Osteocyte (in vitro differentiated cells): ENCODE measurements around the gene AGO3. TPM values are rescaled to one million over a fixed set of nuclear protein-coding genes. Genes with fewer than 3 reads are reported as not detected.

Experiments
- DNase-seq: peaks from one replicate; pipeline ENCODE4 v3.0.0; 2021; ENCODE audit warnings: mixed read lengths; ENCODE audit not compliant: unreplicated experiment; ENCODE audit errors: extremely low spot score
- H3K27ac Mint-ChIP-seq: one replicate; pipeline ENCODE4 v1.8.0; 2021; ENCODE audit warnings: mild to moderate bottlenecking, mixed read lengths; ENCODE audit not compliant: unreplicated experiment
- H3K27me3 Mint-ChIP-seq: one replicate; pipeline ENCODE4 v1.8.0; 2021; ENCODE audit warnings: mixed read lengths; ENCODE audit not compliant: unreplicated experiment
- H3K36me3 Mint-ChIP-seq: one replicate; pipeline ENCODE4 v1.8.0; 2021; ENCODE audit warnings: mixed read lengths; ENCODE audit not compliant: unreplicated experiment
- H3K4me1 Mint-ChIP-seq: one replicate; pipeline ENCODE4 v1.8.0; 2021; ENCODE audit warnings: mixed read lengths; ENCODE audit not compliant: unreplicated experiment
- H3K4me3 Mint-ChIP-seq: one replicate; pipeline ENCODE4 v1.8.0; 2021; ENCODE audit warnings: mild to moderate bottlenecking, moderate library complexity, mixed read lengths; ENCODE audit not compliant: unreplicated experiment
- H3K9me3 Mint-ChIP-seq: one replicate; pipeline ENCODE4 v1.8.0; 2021; ENCODE audit warnings: mixed read lengths; ENCODE audit not compliant: unreplicated experiment
- total RNA-seq: library from RNA; stranded (reverse); gene quantifications from 2 replicates; pipeline ENCODE4 v1.2.1, GENCODE V29; 2021
- TF ChIP-seq, protein P1 (sequence below): fragments of 200-600 bp; sonication (generic); IDR thresholded peaks from 2 replicates; pipeline ENCODE4 v1.5.0; 2021; ENCODE audit warnings: antibody characterized with exemption, mild to moderate bottlenecking, moderate library complexity

The AGO3 gene
- total RNA-seq, 1 donor from 2014 or later = 34.2 TPM

GRCh38 chr1:36095760-36096405 lies 165.0 kb downstream of the AGO3 start:
- Mint-ChIP-seq H3K4me3 (no peak overlapping the region), H3K4me1 (peaks cover 16% of the 10 kb centered on the region), H3K27ac (no peak overlapping the region), H3K9me3 (no peaks in the 10 kb centered on the region), H3K36me3 (peaks cover 9% of the 10 kb centered on the region), H3K27me3 (no peaks in the 10 kb centered on the region)
- no peak for DNase-seq
- TF ChIP-seq, protein P1, sequence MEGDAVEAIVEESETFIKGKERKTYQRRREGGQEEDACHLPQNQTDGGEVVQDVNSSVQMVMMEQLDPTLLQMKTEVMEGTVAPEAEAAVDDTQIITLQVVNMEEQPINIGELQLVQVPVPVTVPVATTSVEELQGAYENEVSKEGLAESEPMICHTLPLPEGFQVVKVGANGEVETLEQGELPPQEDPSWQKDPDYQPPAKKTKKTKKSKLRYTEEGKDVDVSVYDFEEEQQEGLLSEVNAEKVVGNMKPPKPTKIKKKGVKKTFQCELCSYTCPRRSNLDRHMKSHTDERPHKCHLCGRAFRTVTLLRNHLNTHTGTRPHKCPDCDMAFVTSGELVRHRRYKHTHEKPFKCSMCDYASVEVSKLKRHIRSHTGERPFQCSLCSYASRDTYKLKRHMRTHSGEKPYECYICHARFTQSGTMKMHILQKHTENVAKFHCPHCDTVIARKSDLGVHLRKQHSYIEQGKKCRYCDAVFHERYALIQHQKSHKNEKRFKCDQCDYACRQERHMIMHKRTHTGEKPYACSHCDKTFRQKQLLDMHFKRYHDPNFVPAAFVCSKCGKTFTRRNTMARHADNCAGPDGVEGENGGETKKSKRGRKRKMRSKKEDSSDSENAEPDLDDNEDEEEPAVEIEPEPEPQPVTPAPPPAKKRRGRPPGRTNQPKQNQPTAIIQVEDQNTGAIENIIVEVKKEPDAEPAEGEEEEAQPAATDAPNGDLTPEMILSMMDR = no peak

GRCh38 chr1:36096500-36097432 lies 165.9 kb downstream of the AGO3 start:
- H3K27ac Mint-ChIP-seq = no peak overlapping the region
- no peaks in the 10 kb centered on the region for H3K27me3 Mint-ChIP-seq
- no peak overlapping the region for H3K4me3 Mint-ChIP-seq
- peaks cover 14% of the 10 kb centered on the region for H3K4me1 Mint-ChIP-seq
- DNase-seq = no peak
- peaks cover 6% of the 10 kb centered on the region for H3K36me3 Mint-ChIP-seq
- H3K9me3 Mint-ChIP-seq = no peaks in the 10 kb centered on the region
- TF ChIP-seq, protein P1 = peak; percentile 33

- Mint-ChIP-seq H3K36me3 (peaks cover 5% of the 10 kb centered on the region), H3K4me3 (no peak overlapping the region), H3K27me3 (no peaks in the 10 kb centered on the region), H3K27ac (peak overlapping the region; percentile 50), H3K9me3 (no peaks in the 10 kb centered on the region), H3K4me1 (peaks cover 14% of the 10 kb centered on the region)
- DNase-seq = no peak
- TF ChIP-seq, protein P1 = no peak
These were observed 167.0 kb downstream of the AGO3 start for GRCh38 chr1:36097693-36098585.

- no peak overlapping the region for H3K4me3 Mint-ChIP-seq
These were observed 167.9 kb downstream of the AGO3 start for GRCh38 chr1:36098650-36099365.

More at GRCh38 chr1:36098650-36099365, 167.9 kb downstream of the AGO3 start:
- Mint-ChIP-seq H3K27me3 (no peaks in the 10 kb centered on the region), H3K36me3 (no peaks in the 10 kb centered on the region), H3K4me1 (peaks cover 14% of the 10 kb centered on the region), H3K27ac (no peak overlapping the region), H3K9me3 (no peaks in the 10 kb centered on the region)
- DNase-seq = no peak
- TF ChIP-seq, protein P1 = no peak
